HG02973 (cell line): Measurements from ENCODE around the gene POLRMT.

ENCODE experiments used
- ATAC-seq: cut with Tn5 transposase; IDR thresholded peaks from one replicate; pipeline ENCODE4 v1.9.1; 2021; ENCODE audit warnings: moderate library complexity; ENCODE audit not compliant: unreplicated experiment

The POLRMT gene

GRCh38 chr19:663682-664117 is 30.4 kb upstream of the POLRMT start:
- no peak for ATAC-seq

- peak; percentile 45 for ATAC-seq
Measured at GRCh38 chr19:662962-663681, 29.8 kb upstream of the POLRMT start, which contains the start of gene RNF126. Gene RNF126 (minus strand): TSS chr19:663214. CDS start chr19:663121, 93 bp downstream.

GRCh38 chr19:662207-662961 is 29.0 kb upstream of the POLRMT start:
- ATAC-seq, result peak; percentile 2

GRCh38 chr19:661427-662196 is 28.3 kb upstream of the POLRMT start:
- no peak for ATAC-seq

- ATAC-seq, result no peak
Measured at GRCh38 chr19:660793-661426, 27.6 kb upstream of the POLRMT start.

GRCh38 chr19:658916-659839 is 25.8 kb upstream of the POLRMT start:
- no peak for ATAC-seq

GRCh38 chr19:658059-658839 is 24.9 kb upstream of the POLRMT start:
- ATAC-seq, result no peak

- no peak for ATAC-seq
Measured at GRCh38 chr19:657611-658010, 24.3 kb upstream of the POLRMT start.

- ATAC-seq, result no peak
Measured at GRCh38 chr19:656751-657559, 23.6 kb upstream of the POLRMT start.

- no peak for ATAC-seq
Measured at GRCh38 chr19:655691-656090, 22.4 kb upstream of the POLRMT start.

GRCh38 chr19:653425-653824 is 20.1 kb upstream of the POLRMT start:
- no peak for ATAC-seq

- no peak for ATAC-seq
Measured at GRCh38 chr19:652467-653389, 19.4 kb upstream of the POLRMT start.

GRCh38 chr19:651991-652390 is 18.7 kb upstream of the POLRMT start:
- no peak for ATAC-seq

GRCh38 chr19:651114-651818 is 17.9 kb upstream of the POLRMT start:
- no peak for ATAC-seq

- ATAC-seq, result no peak
Measured at GRCh38 chr19:650121-650520, 16.8 kb upstream of the POLRMT start.

- ATAC-seq, result no peak
Measured at GRCh38 chr19:648904-649801, 15.8 kb upstream of the POLRMT start.
